ENCODE measurements around the gene DCAKD. TPM values are rescaled to one million over a fixed set of nuclear protein-coding genes. Genes with fewer than 3 reads are reported as not detected.

Gene DCAKD
- total RNA-seq, 1 donor from 2014 or later: 5.0 TPM

GRCh38 chr17:45087978-45088377 is 36.5 kb upstream of the DCAKD start:
- no peak overlapping the region for H3K4me3 ChIP-seq
- intact Hi-C loops (cut with DNase I): no loop called here
- peaks cover 48 to 73% of the 10 kb centered on the region in 2 donors for H3K36me3 ChIP-seq
- no peak for TF ChIP-seq CTCF (IDR thresholded peaks at IDR 0.05)
- DNase-seq (ENCODE audit: low spot score in 2 of 2): no peak
- H3K27me3 ChIP-seq: no peaks in the 10 kb centered on the region
- H3K27ac ChIP-seq: peak overlapping the region; percentile 76 to 87
- H3K9me3 ChIP-seq: no peaks in the 10 kb centered on the region
- peaks cover 31 to 59% of the 10 kb centered on the region in 2 donors for H3K4me1 ChIP-seq

GRCh38 chr17:45087504-45087975 is 36.1 kb upstream of the DCAKD start:
- Histone ChIP-seq H3K36me3 (peaks cover 52 to 78% of the 10 kb centered on the region in 2 donors), H3K9me3 (no peaks in the 10 kb centered on the region), H3K27me3 (no peaks in the 10 kb centered on the region), H3K4me3 (no peak overlapping the region), H3K27ac (peak overlapping the region; percentile 76 to 87), H3K4me1 (peaks cover 29 to 56% of the 10 kb centered on the region in 2 donors)
- no peak for DNase-seq (ENCODE audit: low spot score in 2 of 2)
- intact Hi-C loops (cut with DNase I): no loop called here
- TF ChIP-seq CTCF (IDR thresholded peaks at IDR 0.05): no peak

GRCh38 chr17:45086865-45087503 is 35.6 kb upstream of the DCAKD start:
- no peaks in the 10 kb centered on the region for H3K27me3 ChIP-seq
- peaks cover 23 to 51% of the 10 kb centered on the region in 2 donors for H3K4me1 ChIP-seq
- TF ChIP-seq CTCF (IDR thresholded peaks at IDR 0.05): no peak
- intact Hi-C loops (cut with DNase I): no loop called here
- H3K36me3 ChIP-seq: peaks cover 55 to 80% of the 10 kb centered on the region in 2 donors
- no peak overlapping the region for H3K4me3 ChIP-seq
- peak overlapping the region; percentile 76 to 87 for H3K27ac ChIP-seq
- no peak for DNase-seq (ENCODE audit: low spot score in 2 of 2)
- no peaks in the 10 kb centered on the region for H3K9me3 ChIP-seq

- Histone ChIP-seq H3K4me3 (no peak overlapping the region), H3K27ac (peak overlapping the region; percentile 76 to 87), H3K4me1 (peaks cover 23 to 45% of the 10 kb centered on the region in 2 donors), H3K27me3 (no peaks in the 10 kb centered on the region), H3K36me3 (peaks cover 61 to 83% of the 10 kb centered on the region in 2 donors), H3K9me3 (no peaks in the 10 kb centered on the region)
- no peak for TF ChIP-seq CTCF (IDR thresholded peaks at IDR 0.05)
- intact Hi-C loops (cut with DNase I): no loop called here
- no peak for DNase-seq (ENCODE audit: low spot score in 2 of 2)
Observed at GRCh38 chr17:45086391-45086790, 35.0 kb upstream of the DCAKD start.

GRCh38 chr17:45081047-45081703 is 29.7 kb upstream of the DCAKD start:
- no peak for TF ChIP-seq CTCF (IDR thresholded peaks at IDR 0.05)
- H3K4me1 ChIP-seq: peaks cover 0 to 10% of the 10 kb centered on the region in 2 donors
- H3K4me3 ChIP-seq: no peak overlapping the region
- no peak for DNase-seq (ENCODE audit: low spot score in 2 of 2)
- H3K27ac ChIP-seq: no peak overlapping the region
- intact Hi-C loops (cut with DNase I): no loop called here
- H3K27me3 ChIP-seq: no peaks in the 10 kb centered on the region
- H3K36me3 ChIP-seq: peaks cover 39 to 62% of the 10 kb centered on the region in 2 donors
- no peaks in the 10 kb centered on the region for H3K9me3 ChIP-seq

Data from ascending aorta (tissue), 2 donors.